ENCODE measurements around the gene CLCA4. TPM values are rescaled to one million over a fixed set of nuclear protein-coding genes. Genes with fewer than 3 reads are reported as not detected.
"Not testable (repeated sequence)": the region's sequence is repeated elsewhere in the genome, so short reads cannot be mapped to it uniquely, and the experiment has no call there.

CLCA4 gene, protein sequence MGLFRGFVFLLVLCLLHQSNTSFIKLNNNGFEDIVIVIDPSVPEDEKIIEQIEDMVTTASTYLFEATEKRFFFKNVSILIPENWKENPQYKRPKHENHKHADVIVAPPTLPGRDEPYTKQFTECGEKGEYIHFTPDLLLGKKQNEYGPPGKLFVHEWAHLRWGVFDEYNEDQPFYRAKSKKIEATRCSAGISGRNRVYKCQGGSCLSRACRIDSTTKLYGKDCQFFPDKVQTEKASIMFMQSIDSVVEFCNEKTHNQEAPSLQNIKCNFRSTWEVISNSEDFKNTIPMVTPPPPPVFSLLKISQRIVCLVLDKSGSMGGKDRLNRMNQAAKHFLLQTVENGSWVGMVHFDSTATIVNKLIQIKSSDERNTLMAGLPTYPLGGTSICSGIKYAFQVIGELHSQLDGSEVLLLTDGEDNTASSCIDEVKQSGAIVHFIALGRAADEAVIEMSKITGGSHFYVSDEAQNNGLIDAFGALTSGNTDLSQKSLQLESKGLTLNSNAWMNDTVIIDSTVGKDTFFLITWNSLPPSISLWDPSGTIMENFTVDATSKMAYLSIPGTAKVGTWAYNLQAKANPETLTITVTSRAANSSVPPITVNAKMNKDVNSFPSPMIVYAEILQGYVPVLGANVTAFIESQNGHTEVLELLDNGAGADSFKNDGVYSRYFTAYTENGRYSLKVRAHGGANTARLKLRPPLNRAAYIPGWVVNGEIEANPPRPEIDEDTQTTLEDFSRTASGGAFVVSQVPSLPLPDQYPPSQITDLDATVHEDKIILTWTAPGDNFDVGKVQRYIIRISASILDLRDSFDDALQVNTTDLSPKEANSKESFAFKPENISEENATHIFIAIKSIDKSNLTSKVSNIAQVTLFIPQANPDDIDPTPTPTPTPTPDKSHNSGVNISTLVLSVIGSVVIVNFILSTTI
- 0.18 TPM for polyA plus RNA-seq (ENCODE audit: insufficient read length)

DNA sequence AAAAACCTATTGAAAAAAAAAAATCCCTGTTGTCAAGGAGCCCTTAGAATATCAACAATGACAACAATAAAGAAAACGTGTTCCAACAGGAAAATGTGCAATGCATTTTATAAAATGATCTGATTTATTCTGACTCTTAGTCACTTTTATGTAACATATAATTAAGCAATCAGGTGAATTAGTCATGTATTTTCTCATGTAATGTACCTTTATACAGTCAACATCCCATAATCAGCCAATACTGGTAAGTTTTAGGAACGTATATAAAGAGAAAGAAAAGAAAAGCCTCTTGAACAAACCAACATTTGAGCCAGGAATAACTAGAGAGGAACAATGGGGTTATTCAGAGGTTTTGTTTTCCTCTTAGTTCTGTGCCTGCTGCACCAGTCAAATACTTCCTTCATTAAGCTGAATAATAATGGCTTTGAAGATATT lies at the start of gene CLCA4:
Gene CLCA4, plus strand, starts transcription at position 292 of the 435 bp plus-strand sequence. Its CDS starts 42 bp downstream, at position 334.
- no peak for DNase-seq

DNA sequence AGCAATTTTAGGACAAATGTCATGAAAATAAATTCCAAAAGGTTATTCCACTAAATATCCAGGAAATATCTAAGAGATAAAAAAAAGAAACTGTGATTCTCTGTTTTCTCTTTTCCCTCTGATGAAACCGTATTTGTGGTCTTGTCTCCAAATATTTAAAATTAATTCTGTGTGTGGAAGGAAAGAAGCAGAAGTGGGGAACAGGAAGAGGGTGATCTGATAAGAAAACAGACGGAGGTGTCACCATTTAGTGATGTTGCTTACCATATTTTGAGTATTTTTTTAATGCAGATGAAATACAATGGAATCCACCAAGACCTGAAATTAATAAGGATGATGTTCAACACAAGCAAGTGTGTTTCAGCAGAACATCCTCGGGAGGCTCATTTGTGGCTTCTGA lies 48.6 kb upstream of the CLCA4 start:
- DNase-seq: no peak

DNA sequence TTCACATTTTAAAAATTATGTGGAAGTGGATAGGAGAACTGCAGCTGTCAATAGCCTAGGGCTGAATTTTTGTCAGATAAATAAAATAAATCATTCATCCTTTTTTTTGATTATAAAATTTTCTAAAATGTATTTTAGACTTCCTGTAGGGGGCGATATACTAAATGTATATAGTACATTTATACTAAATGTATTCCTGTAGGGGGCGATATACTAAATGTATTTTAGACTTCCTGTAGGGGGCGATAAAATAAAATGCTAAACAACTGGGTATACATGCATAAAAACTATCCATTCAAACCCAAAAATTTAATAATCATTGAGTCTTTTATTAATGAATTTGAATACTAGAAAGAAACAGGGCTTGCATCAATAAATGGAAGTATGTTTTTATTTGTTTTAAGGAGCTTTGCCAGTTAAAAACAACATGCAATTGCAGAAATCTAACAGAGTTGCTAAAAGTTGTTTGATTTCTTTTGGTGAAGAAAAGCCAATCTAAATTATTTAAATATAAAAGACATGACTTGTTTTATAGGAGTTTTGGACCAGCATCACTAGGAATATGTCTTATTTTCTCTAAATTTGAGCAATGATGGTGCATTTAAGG lies 46.8 kb upstream of the CLCA4 start:
- DNase-seq: no peak

DNA sequence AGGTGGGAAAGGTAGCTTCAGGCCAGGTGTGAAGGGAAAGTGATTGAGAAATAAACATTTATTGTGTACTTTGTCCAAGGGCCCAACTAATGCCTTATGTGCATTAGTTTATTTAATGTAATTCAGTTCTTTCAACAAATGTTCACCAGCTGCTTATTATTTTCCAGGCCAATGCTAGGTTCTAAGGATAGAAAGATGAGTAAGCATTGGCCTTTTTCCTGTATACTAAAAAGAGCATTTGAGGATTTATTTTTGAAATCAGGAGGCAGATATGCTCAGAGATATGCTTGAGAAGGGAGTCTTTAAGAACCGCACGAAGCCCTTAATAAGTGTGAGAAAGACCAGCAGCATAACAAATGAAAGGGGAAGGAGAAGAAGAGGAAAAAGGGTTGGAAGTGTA lies 46.2 kb upstream of the CLCA4 start:
- DNase-seq: no peak

DNA sequence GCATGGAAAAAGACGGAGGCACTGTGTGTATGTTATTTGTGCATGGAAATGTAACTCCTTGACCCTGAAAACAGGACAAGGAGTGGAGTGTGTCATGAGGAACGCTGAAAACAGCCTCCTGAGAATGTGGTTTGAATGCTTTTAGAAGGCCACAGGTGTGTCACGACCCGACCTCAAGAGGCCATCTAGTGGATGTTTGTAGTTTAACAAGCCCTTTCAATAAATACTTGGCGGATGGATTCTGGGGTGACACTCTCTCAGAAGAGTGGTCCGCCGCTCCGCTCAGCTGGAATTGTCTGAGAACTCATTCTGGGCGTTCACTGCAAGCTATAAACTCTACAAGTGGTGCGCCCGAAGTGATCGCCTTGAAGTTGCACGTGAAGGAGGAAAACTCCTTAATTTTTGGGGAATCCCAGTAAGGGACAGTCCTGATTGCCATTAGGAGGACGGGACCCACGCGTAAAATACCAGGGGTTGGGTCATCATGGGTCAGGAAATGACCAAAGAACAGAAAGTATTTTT lies 44.7 kb upstream of the CLCA4 start:
- not testable (repeated sequence) for DNase-seq

DNA sequence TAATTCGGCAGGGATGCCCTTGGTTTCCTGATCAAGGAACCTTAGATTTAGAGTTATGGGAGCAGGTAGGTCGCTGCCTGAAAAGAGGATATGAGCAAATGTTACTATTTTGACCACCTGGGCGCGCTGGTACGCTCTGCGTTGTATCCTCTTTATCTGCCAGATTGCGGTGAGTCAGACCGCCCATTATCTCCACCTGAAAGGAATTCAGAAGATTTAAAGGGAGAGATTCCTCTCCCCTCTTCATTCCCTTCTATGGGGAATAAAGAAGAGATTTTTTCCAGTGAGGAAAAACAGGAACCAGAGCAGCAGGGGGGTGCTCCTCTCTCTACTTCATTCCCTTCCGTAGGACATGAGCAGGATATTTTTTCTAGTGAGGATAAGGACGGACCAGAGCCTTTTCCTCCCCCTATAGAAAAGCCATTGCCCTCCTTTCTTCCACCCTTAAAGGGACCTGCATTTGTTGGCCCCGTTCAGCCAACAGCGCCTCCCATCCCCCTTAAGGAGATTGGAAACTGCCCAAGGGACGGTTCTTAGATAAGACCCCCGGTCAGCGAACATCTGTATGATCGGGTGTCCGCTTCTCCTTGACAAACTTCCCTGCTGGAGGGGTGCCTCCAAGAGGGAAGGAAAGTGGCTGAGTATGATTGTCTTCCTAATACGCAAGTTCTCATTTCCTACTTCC lies 44.0 kb upstream of the CLCA4 start:
- no peak for DNase-seq

DNA sequence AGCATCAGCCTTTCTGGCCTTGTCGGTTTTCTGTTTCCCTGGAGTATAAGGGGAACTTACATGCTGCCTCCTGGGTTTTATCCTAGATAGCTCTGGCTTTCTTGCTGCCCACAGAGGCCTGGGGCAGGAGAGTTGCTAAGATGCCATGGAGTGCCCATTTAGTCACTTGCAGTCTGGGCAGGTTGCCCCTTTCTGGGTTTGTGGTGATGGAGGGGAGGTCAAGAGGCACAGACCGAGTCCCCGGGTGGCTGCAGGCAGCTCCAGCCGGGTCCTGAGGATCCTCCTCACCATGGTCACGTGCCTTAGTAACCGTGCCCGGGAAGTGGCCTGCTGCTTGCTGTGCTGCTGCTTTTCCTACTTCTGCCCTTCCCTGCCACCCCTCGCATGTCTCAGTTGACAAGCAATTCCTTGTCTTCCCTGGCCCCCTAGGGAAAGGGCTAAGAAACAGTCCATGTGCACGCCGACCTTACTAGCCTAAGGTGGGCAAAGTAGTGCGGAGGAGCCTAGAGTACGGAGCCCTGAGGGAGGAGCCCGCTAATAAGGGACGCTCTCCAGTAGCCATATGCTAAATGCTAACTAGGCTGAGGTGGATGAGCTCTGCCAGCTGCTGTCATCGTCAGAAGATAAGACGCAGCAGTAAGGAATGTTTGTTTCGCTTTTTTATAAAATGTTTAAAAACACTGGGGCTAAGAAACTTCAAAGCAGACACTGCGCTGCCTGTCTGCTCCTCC lies 43.3 kb upstream of the CLCA4 start:
- no peak for DNase-seq

DNA sequence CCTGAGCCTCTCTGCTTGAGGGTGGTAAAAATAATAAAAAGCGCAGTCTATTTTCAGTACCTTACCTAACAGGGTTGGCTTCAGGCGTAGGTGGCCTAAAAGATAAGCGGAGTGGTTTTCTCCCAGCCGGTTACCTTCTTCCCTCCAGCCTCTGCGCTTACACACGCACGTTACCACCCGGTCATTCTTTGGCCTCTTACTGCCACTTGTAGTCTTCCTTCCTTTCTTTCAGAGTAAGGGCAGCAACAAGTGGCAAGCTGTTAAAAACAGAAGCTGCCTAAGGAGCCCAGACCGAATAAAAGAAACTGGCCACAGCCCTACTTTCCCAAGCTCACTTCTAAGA lies 42.8 kb upstream of the CLCA4 start:
- no peak for DNase-seq

DNA sequence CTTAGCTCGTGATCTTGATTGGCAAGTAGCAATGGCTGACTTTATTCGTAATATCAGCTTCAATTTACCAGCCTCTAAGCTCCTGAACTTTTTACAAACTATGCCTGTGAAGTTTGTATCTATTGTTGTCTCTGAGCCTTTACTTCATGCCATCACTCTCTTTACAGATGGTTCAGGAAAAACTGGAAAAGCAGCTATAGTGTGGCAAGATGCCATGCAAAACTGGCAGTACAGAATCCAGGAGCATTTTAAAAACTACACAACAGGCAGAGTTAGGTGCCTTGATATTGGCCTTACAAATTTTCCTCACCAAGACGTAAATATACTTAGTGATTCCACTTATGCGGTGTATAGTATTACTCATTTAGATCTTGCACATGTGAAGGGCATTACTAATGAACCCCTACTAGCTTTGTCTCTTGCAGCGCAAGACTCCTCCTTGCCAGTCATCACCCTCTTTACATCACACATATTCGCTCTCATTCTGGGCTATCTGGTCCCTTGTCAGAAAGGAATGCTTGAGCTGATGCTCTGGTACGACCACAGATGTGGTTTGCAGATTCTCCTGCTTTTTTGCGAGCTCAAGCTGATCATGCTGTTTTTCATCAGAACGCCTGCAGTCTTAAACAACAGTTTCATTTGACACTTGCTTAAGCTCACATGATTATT lies 41.8 kb upstream of the CLCA4 start:
- DNase-seq: no peak

DNA sequence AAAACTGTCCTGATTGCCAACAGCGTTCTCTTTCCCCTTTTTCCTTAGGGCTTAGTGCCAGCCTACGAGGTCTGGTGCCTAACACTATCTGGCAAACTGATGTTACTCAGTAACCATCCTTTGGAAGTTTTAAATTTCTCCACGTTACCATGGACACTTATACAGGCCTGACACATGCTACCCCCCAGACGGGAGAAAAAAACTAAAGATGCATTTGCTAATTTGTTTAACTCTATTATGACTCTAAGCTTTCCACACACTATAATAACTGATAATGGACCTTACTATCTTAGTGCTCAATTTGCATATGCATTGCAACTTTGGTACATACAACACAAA lies 41.3 kb upstream of the CLCA4 start:
- no peak for DNase-seq

DNA sequence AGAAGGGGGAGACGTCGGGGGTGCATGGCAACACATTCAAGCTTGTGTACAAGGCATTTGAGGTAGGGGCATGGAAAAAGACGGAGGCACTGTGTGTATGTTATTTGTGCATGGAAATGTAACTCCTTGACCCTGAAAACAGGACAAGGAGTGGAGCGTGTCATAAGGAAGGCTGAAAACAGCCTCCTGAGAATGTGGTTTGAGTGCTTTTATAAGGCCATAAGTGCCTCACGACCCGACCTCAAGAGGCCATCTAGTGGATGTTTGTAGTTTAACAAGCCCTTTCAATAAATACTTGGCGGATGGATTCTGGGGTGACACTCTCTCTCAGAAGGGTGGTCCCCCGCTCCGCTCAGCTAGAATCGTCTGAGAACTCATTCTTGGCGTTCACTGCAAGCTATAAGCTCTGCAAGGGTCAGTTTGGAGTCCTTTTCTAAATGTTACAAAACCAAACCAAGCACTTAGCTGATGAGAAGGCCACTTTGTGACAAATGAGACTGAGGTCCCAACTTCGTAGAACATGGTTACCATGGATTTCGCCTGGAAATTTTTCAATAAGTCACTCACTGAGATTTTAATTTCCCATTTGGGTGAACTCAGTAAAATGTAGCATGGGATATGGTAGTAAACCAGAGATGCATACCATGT lies 38.8 kb upstream of the CLCA4 start:
- DNase-seq: no peak

DNA sequence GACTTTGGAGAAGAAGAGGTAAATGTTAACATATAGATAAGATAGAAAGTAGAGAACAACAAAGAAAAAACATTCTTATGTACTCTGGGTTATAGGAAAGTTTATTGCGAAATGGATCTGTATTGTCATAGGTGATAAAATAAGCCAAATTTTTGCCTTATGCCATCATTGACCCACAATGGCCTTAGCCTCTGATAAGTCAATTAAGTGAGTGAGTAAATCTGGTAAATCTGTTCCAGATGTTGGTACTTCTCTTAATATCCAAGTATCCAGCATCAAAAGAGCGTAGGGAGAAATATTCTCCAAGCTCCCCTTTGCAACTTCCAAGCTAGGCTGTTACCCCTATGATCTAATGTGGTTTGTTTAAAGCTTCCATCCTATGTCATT lies 38.3 kb upstream of the CLCA4 start:
- DNase-seq: no peak

DNA sequence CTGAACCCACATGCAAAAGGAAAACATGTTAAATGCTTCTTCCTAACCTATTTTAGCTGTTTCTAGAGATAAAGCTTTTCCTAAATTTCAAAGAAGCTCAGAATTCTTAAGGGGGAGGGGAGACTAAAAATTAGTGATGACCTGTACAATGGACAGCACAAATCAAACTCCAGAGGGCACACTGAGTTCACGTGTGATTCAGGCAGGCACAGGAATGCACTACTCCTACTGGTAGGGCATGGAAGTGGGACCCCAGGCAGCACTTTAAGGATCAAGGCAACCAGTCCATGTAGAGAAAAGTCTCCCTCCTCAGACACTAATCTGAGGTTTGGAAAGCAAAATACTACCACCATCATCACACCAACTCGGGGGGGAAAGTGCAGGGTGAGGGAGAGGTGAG lies 31.3 kb upstream of the CLCA4 start:
- no peak for DNase-seq

DNA sequence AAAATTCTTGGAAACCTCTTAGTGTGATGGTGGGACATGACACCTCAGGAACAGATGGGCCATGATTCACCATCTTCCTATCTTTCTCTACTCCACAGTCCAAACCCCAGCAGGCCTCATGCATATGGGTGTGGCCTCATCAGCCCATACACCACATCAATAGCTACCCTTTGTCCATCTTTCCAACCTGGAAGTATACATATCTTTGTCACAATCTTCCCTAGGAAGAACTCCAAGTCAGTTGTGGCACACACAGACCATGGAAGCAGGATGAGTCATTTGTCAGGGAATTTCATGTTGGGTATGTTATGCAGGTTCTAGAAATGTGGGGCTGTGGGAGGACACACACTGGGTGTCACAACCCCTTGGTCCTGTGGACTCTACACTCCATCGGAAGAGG lies 30.5 kb upstream of the CLCA4 start:
- no peak for DNase-seq

DNA sequence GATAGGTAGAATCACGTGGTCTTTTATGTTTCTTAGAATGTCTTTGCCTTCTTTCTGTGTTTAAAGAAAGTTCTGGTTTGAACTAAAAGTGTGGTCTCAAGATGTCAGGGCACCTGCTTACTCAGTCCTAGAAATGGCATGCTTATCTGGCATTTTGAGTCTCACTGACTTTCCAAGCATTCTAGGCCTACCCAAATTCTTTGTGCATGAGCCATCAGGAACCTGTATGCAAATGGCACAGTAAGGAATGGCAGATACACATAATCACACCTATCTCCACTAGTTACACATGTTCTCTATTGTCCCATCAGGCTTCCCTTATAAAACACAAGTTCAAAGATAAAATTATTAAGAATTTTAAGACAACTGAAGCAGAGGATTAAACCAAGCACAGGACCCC lies 29.5 kb upstream of the CLCA4 start:
- no peak for DNase-seq

DNA sequence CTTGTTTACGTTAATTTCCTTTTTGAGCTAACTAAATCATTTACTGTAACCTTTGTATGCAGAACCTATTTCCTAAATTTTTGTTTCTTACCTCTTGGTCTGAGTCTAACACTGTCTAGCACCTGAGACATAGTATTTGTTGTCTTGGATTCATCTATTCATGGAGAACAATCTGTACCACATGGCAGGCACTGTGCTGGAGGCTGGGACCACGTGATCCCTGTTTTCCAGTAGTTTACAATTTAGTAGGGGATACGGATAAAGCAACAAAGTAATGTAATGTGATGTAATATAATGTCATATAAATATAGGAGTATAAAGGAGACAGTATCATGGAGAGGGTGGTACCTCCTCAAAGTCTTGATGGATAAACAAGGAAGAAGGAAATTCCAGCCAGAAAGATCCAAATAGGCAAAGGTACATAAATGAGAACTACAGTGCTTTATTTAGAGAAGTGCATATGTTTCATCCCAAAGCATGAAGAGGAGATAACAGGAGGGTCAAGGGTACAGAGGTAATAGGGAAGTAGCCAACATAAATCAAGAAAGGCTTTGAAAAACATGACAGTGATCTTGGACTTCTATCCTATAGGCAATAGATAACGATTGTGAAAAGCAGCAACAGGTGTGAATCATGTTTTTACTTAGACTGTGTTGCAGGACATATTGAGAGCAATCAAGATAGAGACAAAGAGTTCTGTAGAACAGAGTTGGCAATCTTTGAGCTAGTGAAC lies 25.9 kb upstream of the CLCA4 start:
- no peak for DNase-seq

DNA sequence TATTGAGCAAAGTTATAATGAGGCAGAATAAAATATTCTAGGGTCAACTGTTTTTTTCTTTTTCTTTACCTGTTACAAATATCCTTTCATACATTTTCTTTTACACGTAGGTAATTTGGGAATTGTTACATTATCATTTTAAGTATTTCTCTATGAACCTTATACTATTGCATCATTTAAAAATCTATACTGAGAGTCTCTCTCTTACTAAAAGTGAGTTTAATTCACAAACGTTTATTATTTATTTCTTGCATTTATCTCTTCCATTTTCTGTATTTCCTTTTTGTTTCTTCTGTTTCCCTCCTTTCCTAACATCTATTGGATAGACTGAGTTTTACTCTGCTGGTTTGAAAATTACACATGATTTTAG lies 25.4 kb upstream of the CLCA4 start:
- no peak for DNase-seq

DNA sequence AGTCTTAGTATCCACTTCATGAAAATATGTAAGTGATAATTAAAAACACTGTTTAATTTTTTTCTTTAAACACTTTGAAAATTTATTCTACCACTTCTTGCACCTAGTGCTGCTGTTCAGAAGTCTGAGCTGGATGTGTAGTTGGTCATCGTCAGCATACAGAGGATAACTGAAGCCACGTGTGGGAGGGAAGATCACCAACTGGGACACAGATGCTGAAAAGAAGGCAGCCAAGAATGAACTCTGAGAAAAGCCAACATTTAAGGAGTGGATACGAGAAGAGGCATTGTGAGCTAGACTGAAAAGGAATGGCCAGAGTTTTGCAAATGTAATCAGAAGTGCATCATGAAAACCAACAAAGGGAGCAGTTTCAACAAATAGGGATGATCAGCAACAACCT lies 24.6 kb upstream of the CLCA4 start:
- peak; percentile 32 for DNase-seq

DNA sequence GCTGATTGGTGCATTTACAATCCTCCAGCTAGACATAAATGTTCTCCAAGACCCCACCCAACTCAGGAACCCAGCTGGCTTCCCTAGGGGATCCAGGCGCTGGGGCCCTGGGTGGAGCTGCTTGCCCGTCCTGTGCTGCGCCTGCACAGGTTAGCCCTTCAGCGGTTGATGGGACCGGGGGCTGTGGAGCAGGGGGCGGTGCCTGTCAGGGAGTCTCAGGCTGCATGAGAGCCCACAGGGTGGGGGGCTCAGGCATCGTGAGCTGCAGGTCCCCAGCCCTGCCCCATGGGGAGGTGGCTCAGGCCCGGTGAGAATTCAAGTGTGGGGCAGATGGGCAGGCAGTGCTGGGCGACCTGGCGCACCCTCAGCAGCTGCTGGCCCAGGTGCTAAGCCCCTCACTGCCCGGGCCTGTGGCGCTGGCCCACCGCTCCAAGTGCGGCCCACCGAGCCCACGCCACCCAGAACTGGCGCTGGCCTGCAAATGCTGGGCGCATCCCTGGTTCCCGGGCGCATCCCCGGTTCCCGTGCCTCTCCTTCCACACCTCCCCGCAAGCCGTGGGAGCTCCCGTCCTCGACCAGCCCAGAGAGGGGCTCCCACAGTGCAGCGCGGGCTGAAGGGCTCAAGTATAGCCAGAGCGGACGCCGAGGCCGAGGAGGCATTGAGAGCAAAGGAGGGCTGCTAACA lies 23.1 kb upstream of the CLCA4 start:
- no peak for DNase-seq

DNA sequence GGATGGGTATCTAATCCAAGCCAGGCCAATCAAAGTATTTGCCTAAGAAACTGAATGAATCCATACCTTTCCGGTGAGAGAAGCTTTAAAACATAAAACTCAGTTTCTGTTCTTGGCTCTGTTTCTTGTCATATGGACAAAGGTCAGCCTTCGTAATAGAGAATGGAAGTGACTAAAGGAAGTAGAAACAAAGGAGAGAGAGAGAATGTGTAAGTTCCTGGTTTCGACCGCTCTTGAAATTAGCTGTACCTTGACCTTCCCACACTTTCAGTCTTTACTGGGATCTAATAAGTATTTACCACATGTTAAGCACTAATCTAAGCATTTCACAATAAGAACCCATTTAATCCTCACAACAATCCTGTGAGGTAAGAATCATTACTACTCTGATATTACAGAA lies 19.6 kb upstream of the CLCA4 start:
- DNase-seq: no peak

All from hindlimb muscle (tissue), 1 donor.